Left lung (tissue), 10 donors: ENCODE measurements around the gene PRKACG. TPM values are rescaled to one million over a fixed set of nuclear protein-coding genes. Genes with fewer than 3 reads are reported as not detected.
A peak's percentile ranks its signal among the peaks of the same experiment; 100 is the strongest.

ENCODE experiments used
- ATAC-seq: fragments of 200-7000 bp; cut with Tn5 transposase; one replicate; pipeline ENCODE4 v1.9.1; 2020; ENCODE audit warnings: moderate library complexity
- DNase-seq, 4 donors: peaks; one replicate each; pipeline ENCODE4 v3.0.0-alpha.2; 2013 to 2020
- H3K27ac ChIP-seq, 2 donors: fragments of 200-600 bp; sonication (generic) in 1 of 2; one replicate each; pipeline versions ENCODE4 v1.5.0 to v1.8.0; 2020 to 2021
- H3K27me3 ChIP-seq, 2 donors: fragments of 200-600 bp; sonication (generic) in 1 of 2; one replicate each; pipeline versions ENCODE4 v1.5.0 to v1.8.0; 2020 to 2021
- H3K36me3 ChIP-seq, 2 donors: fragments of 200-600 bp; sonication (generic) in 1 of 2; one replicate each; pipeline versions ENCODE4 v1.5.0 to v1.8.0; 2020 to 2021
- H3K4me1 ChIP-seq, 2 donors: fragments of 200-600 bp; one replicate each; pipeline ENCODE4 v1.8.0; 2021
- H3K4me3 ChIP-seq, 2 donors: fragments of 200-600 bp; sonication (generic) in 1 of 2; one replicate each; pipeline versions ENCODE4 v1.5.0 to v1.8.0; 2020 to 2021; ENCODE audit warnings: mild to moderate bottlenecking in 1 of 2
- H3K9me3 ChIP-seq, 2 donors: fragments of 200-600 bp; sonication (generic) in 1 of 2; one replicate each; pipeline versions ENCODE4 v1.5.0 to v1.8.0; 2020 to 2021
- intact Hi-C, 2 donors: fragments of 100-400 bp; cut with DNase I; formaldehyde crosslinking; loops; one replicate each; pipeline versions ENCODE4 v1.11.2 to v1.14.2; 2022
- polyA plus RNA-seq, 6 donors: library from polyadenylated mRNA; unstranded; fragments of 120-200 nt; gene quantifications; one replicate each; pipeline ENCODE4 v1.2.1, GENCODE V29; 2013; ENCODE audit not compliant: insufficient read length in 6 of 6
- total RNA-seq, 2 donors: library from RNA; stranded (reverse); fragmentation: NEBNext Ultra II Directional; extraction: Animal tissue kit (Norgen Biotek cat#: 25700); gene quantifications; one replicate each; pipeline ENCODE4 v1.2.1, GENCODE V29; 2021
- TF ChIP-seq, protein P1 (sequence below), 2 donors: fragments of 200-600 bp; sonication (generic) in 1 of 2; IDR thresholded peaks; one replicate each; pipeline versions ENCODE4 v1.5.0 to v1.8.0; 2021; ENCODE audit warnings: antibody characterized with exemption in 2 of 2
- donor health status: DM: no; HTN: yes; CAD: no.
- donor health status: DM: no; HTN: no; CAD: no.

PRKACG gene
- total and polyA plus RNA-seq, 8 donors: 0.14 TPM; not detected in 7

DNA sequence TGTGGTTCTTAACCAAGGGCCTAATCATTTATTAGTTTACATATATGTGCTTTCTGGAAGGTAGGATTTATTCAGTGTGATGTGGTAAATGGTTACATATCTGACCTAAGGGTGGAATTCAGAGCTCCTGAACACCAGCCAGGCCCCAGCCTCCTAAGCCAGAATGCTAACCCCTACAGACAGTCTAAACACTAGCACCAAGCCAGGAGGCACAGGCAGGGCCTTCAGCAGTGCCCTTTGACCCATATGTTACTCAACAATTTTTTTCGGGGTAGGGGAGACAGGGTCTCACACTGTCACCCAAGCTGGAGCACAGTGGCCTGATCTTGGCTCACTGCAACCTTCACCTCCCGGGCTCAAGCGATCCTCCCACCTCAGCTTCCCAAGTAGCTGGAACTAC lies 40.3 kb downstream of the PRKACG start:
- Histone ChIP-seq H3K9me3 (no peaks in the 10 kb centered on the region), H3K27me3 (no peaks in the 10 kb centered on the region), H3K4me1 (peaks cover 0 to 29% of the 10 kb centered on the region in 2 donors), H3K4me3 (peak overlapping the region in 1 of 2 donors; percentile 28), H3K36me3 (no peaks in the 10 kb centered on the region), H3K27ac (peak overlapping the region in 1 of 2 donors; percentile 30)
- DNase-seq (no peak), ATAC-seq (no peak)
- TF ChIP-seq, protein P1, sequence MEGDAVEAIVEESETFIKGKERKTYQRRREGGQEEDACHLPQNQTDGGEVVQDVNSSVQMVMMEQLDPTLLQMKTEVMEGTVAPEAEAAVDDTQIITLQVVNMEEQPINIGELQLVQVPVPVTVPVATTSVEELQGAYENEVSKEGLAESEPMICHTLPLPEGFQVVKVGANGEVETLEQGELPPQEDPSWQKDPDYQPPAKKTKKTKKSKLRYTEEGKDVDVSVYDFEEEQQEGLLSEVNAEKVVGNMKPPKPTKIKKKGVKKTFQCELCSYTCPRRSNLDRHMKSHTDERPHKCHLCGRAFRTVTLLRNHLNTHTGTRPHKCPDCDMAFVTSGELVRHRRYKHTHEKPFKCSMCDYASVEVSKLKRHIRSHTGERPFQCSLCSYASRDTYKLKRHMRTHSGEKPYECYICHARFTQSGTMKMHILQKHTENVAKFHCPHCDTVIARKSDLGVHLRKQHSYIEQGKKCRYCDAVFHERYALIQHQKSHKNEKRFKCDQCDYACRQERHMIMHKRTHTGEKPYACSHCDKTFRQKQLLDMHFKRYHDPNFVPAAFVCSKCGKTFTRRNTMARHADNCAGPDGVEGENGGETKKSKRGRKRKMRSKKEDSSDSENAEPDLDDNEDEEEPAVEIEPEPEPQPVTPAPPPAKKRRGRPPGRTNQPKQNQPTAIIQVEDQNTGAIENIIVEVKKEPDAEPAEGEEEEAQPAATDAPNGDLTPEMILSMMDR (IDR thresholded peaks at IDR 0.05): no peak
- intact Hi-C loops: no loop called here

GRCh38 chr9:68970151-68970550 lies 43.8 kb downstream of the PRKACG start:
- no peak for ATAC-seq
- no peak overlapping the region for H3K27ac ChIP-seq

GRCh38 chr9:68969538-68969937 lies 44.4 kb downstream of the PRKACG start:
- no peak for ATAC-seq
- intact Hi-C loops: no loop called here
- H3K27ac ChIP-seq: no peak overlapping the region

More at GRCh38 chr9:68970151-68970550, 43.8 kb downstream of the PRKACG start:
- no peaks in the 10 kb centered on the region for H3K36me3 ChIP-seq
- H3K27me3 ChIP-seq: no peaks in the 10 kb centered on the region
- intact Hi-C loops: no loop called here
- no peak for DNase-seq
- TF ChIP-seq, protein P1 (IDR thresholded peaks at IDR 0.05): no peak
- peaks cover 0 to 13% of the 10 kb centered on the region in 2 donors for H3K4me1 ChIP-seq
- H3K9me3 ChIP-seq: no peaks in the 10 kb centered on the region
- no peak overlapping the region for H3K4me3 ChIP-seq

GRCh38 chr9:68967800-68968199 lies 46.1 kb downstream of the PRKACG start:
- Histone ChIP-seq H3K4me3 (no peak overlapping the region), H3K27ac (no peak overlapping the region), H3K36me3 (no peaks in the 10 kb centered on the region), H3K9me3 (no peaks in the 10 kb centered on the region), H3K4me1 (peaks cover 0 to 12% of the 10 kb centered on the region in 2 donors), H3K27me3 (no peaks in the 10 kb centered on the region)
- DNase-seq (no peak), ATAC-seq (no peak)
- intact Hi-C loops: no loop called here
- TF ChIP-seq, protein P1 (IDR thresholded peaks at IDR 0.05): no peak

More at GRCh38 chr9:68969538-68969937, 44.4 kb downstream of the PRKACG start:
- H3K9me3 ChIP-seq: no peaks in the 10 kb centered on the region
- no peaks in the 10 kb centered on the region for H3K27me3 ChIP-seq
- no peak for DNase-seq
- H3K4me1 ChIP-seq: peaks cover 0 to 15% of the 10 kb centered on the region in 2 donors
- TF ChIP-seq, protein P1 (IDR thresholded peaks at IDR 0.05): no peak
- H3K36me3 ChIP-seq: no peaks in the 10 kb centered on the region
- H3K4me3 ChIP-seq: no peak overlapping the region

GRCh38 chr9:68966496-68966944 lies 47.4 kb downstream of the PRKACG start:
- no peak overlapping the region for H3K27ac ChIP-seq
- intact Hi-C loops: no loop called here
- no peaks in the 10 kb centered on the region for H3K9me3 ChIP-seq
- DNase-seq: no peak
- H3K4me1 ChIP-seq: peaks cover 0 to 12% of the 10 kb centered on the region in 2 donors
- H3K4me3 ChIP-seq: no peak overlapping the region
- no peaks in the 10 kb centered on the region for H3K27me3 ChIP-seq
- TF ChIP-seq, protein P1 (IDR thresholded peaks at IDR 0.05): no peak
- H3K36me3 ChIP-seq: no peaks in the 10 kb centered on the region
- ATAC-seq: no peak
